ENCODE measurements around the gene LRRC1. TPM values are rescaled to one million over a fixed set of nuclear protein-coding genes. Genes with fewer than 3 reads are reported as not detected.

The LRRC1 gene
- total and polyA plus RNA-seq, 2 of the 8 experiments (the other 6 are each of a cell fraction or from before 2014, with no cell fraction given), result 6.7 to 15.9 TPM

- Histone ChIP-seq H3K79me2 (ENCODE audit: control insufficient read depth in 1 of 2, insufficient read depth in 2 of 2, low read length in 2 of 2) (no peaks in the 10 kb centered on the region; a peak in 1 of 4 replicates), H2BK5ac (ENCODE audit: low read depth, low read length) (no peak overlapping the region), H4K91ac (replicated peaks; ENCODE audit: insufficient read length, low read length) (no peak overlapping the region), H2BK12ac (ENCODE audit: low read depth, low read length) (no peak overlapping the region), H3K4me1 (replicated peaks in 1 of 4; ENCODE audit: control insufficient read depth in 3 of 4, insufficient read depth in 4 of 4, low read length in 3 of 4) (peaks cover 0 to 9% (median 2%) of the 10 kb centered on the region in 4 experiments; a peak in 2 of 7 replicates), H3K56ac (replicated peaks; ENCODE audit: insufficient read length, low read depth, low read length) (no peak overlapping the region), H3K9me3 (ENCODE audit: insufficient read depth in 2 of 2, low read depth in 1 of 2, low read length in 1 of 2) (no peaks in the 10 kb centered on the region), H3K9ac (replicated peaks in 1 of 4; ENCODE audit: extremely low read depth in 1 of 4, low read depth in 3 of 4, low read length in 3 of 4) (no peak overlapping the region), H2AFZ (ENCODE audit: low read length) (no peak overlapping the region), H3K79me1 (ENCODE audit: low read depth, low read length) (no peaks in the 10 kb centered on the region; the same call in 1 of the 2 replicates), H3K27ac (ENCODE audit: low read depth, low read length) (no peak overlapping the region), H3K14ac (ENCODE audit: insufficient read length) (no peak overlapping the region), H3K23me2 (ENCODE audit: low read depth, low read length) (no peaks in the 10 kb centered on the region), H2AK5ac (ENCODE audit: low read depth, low read length) (no peak overlapping the region), H3K4ac (replicated peaks; ENCODE audit: insufficient read length, low read depth, low read length) (no peak overlapping the region), H2BK20ac (ENCODE audit: low read length) (no peak overlapping the region), H4K8ac (ENCODE audit: extremely low read depth, insufficient read depth, low read length) (no peak overlapping the region), H3K27me3 (replicated peaks in 1 of 4; ENCODE audit: control insufficient read depth in 3 of 4, extremely low read depth in 1 of 4, insufficient read depth in 3 of 4, low read length in 3 of 4) (no peaks in the 10 kb centered on the region), H4K20me1 (replicated peaks in 1 of 2; ENCODE audit: control insufficient read depth in 1 of 2, insufficient read depth in 2 of 2, low read length in 2 of 2) (no peaks in the 10 kb centered on the region), H3K23ac (ENCODE audit: insufficient read length) (peak overlapping the region; percentile 28), H3K18ac (ENCODE audit: extremely low read depth, low read length) (no peak overlapping the region), H3K4me3 (ENCODE audit: extremely low read depth in 1 of 4, insufficient read depth in 2 of 4, low read depth in 3 of 4, low read length in 4 of 4) (no peak overlapping the region), H4K5ac (ENCODE audit: insufficient read length, low read depth, low read length) (no peak overlapping the region), H2BK15ac (ENCODE audit: low read length) (no peak overlapping the region), H3K36me3 (ENCODE audit: control insufficient read depth in 2 of 4, insufficient read depth in 4 of 4, low read length in 3 of 4) (no peaks in the 10 kb centered on the region), H2BK120ac (replicated peaks; ENCODE audit: low read depth, low read length) (no peak overlapping the region), H3K4me2 (ENCODE audit: insufficient read depth in 1 of 2, low read depth in 2 of 2, low read length in 2 of 2) (no peak overlapping the region)
- FAIRE-seq (no peak), DNase-seq (ENCODE audit: low read depth in 1 of 2, low spot score in 2 of 2) (no peak)
- TF ChIP-seq CTBP2 (IDR thresholded peaks at IDR 0.05; ENCODE audit: borderline replicate concordance, insufficient read depth, insufficient read length, low read length) (no peak), MAX (IDR thresholded peaks at IDR 0.05) (no peak), KDM5A (IDR thresholded peaks at IDR 0.05; ENCODE audit: low read length) (no peak), TEAD4 (IDR thresholded peaks at IDR 0.05; ENCODE audit: low read depth, low read length) (no peak), CHD1 (IDR thresholded peaks at IDR 0.05; ENCODE audit: low read depth, low read length) (no peak), TCF12 (IDR thresholded peaks at IDR 0.05; ENCODE audit: low read depth, low read length) (no peak), POLR2A (IDR thresholded peaks at IDR 0.05; ENCODE audit: control extremely low read depth in 1 of 2, low read depth in 2 of 2, low read length in 2 of 2) (no peak), FOSL1 (IDR thresholded peaks at IDR 0.05; ENCODE audit: insufficient read depth, low read depth, low read length) (no peak), RXRA (IDR thresholded peaks at IDR 0.05; ENCODE audit: insufficient read depth, low read depth, low read length) (no peak), SUZ12 (IDR thresholded peaks at IDR 0.05; ENCODE audit: low read length) (no peak), SP4 (IDR thresholded peaks at IDR 0.05; ENCODE audit: low read length) (no peak), GTF2F1 (IDR thresholded peaks at IDR 0.05; ENCODE audit: borderline replicate concordance, low read depth, low read length) (no peak), TAF1 (IDR thresholded peaks at IDR 0.05; ENCODE audit: low read depth, low read length) (no peak)
- TF ChIP-seq, protein P1, sequence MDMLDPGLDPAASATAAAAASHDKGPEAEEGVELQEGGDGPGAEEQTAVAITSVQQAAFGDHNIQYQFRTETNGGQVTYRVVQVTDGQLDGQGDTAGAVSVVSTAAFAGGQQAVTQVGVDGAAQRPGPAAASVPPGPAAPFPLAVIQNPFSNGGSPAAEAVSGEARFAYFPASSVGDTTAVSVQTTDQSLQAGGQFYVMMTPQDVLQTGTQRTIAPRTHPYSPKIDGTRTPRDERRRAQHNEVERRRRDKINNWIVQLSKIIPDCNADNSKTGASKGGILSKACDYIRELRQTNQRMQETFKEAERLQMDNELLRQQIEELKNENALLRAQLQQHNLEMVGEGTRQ (IDR thresholded peaks at IDR 0.05; ENCODE audit: low read length), result no peak
- CTCF ChIA-PET (ENCODE audit: partially characterized antibody), result interaction anchor here (0.6 kb wide), 1 partner anchor 32 kb away, joined by 3 read pairs; no protein-coding TSS in a partner anchor
- WGBS, 2 experiments (ENCODE audit: extremely low coverage in 1 of 2, insufficient coverage in 1 of 2, insufficient read length in 1 of 2, insufficient replicate concordance in 2 of 2, low coverage in 1 of 2, low lambda C conversion rate in 2 of 2, missing lambda C conversion rate in 1 of 2), result 86% methylated on average over 2 of the region's 2 CpGs; no CpG with 5 or more reads in 1 of the 2 experiments
- POLR2A ChIA-PET (ENCODE audit: partially characterized antibody), result interaction anchor here (1.3 kb wide), 1 partner anchor 62 kb away, joined by 4 read pairs; no protein-coding TSS in a partner anchor
Observed at GRCh38 chr6:53855940-53856339, 61.1 kb downstream of the LRRC1 start.
